Activated CD8-positive, alpha-beta T cell treated with anti-CD3 and anti-CD28 coated beads for 36 hours (primary cell): ENCODE data around the gene POLK. TPM values are rescaled to one million over a fixed set of nuclear protein-coding genes. Genes with fewer than 3 reads are reported as not detected.
A peak's percentile ranks its signal among the peaks of the same experiment; 100 is the strongest.

Experiments
- ATAC-seq: fragments of 200-7000 bp; cut with Tn5 transposase; one replicate; pipeline ENCODE4 v1.10.0; 2021; ENCODE audit warnings: mild to moderate bottlenecking, moderate library complexity
- CTCF ChIA-PET: fragments of 350-600 bp; sonication (Branson Sonifier 250); formaldehyde crosslinking; loops from one replicate; lab custom pipeline; 2021; ENCODE audit warnings: antibody characterized with exemption; lab: Charles Lee
- POLR2A ChIA-PET: fragments of 350-600 bp; sonication (Branson Sonifier 250); formaldehyde crosslinking; loops from one replicate; lab custom pipeline; 2021; ENCODE audit warnings: antibody characterized with exemption; lab: Charles Lee
- DNase-seq: peaks from one replicate; pipeline ENCODE4 v3.0.0-alpha.2; 2020
- H3K27ac Mint-ChIP-seq: one replicate; pipeline ENCODE4 v1.8.0; 2021; ENCODE audit warnings: mild to moderate bottlenecking, mixed read lengths
- H3K27me3 Mint-ChIP-seq: one replicate; pipeline ENCODE4 v1.8.0; 2021; ENCODE audit warnings: mixed read lengths
- H3K36me3 Mint-ChIP-seq: one replicate; pipeline ENCODE4 v1.8.0; 2021; ENCODE audit warnings: low read depth, mixed read lengths
- H3K4me1 Mint-ChIP-seq: one replicate; pipeline ENCODE4 v1.8.0; 2021; ENCODE audit warnings: low read depth, mixed read lengths
- H3K4me3 Mint-ChIP-seq: one replicate; pipeline ENCODE4 v1.8.0; 2021; ENCODE audit warnings: mild to moderate bottlenecking, moderate library complexity, mixed read lengths
- H3K9me3 Mint-ChIP-seq: one replicate; pipeline ENCODE4 v1.8.0; 2021; ENCODE audit warnings: mixed read lengths
- intact Hi-C: fragments of 100-400 bp; cut with micrococcal nuclease; formaldehyde crosslinking; loops from one replicate; pipeline ENCODE4 v1.10.0; 2022
- total RNA-seq, 2 experiments: library from RNA; stranded (reverse); gene quantifications; one replicate each; pipeline ENCODE4 v1.2.3, GENCODE V29; 2021
- TF ChIP-seq, protein P1 (sequence below): fragments of 200-600 bp; IDR thresholded peaks from one replicate; pipeline ENCODE4 v1.8.0; 2022; ENCODE audit warnings: antibody characterized with exemption, mild to moderate bottlenecking

Gene POLK
- total RNA-seq, 2 experiments from 2014 or later, result 29.5 to 30.6 TPM

DNA sequence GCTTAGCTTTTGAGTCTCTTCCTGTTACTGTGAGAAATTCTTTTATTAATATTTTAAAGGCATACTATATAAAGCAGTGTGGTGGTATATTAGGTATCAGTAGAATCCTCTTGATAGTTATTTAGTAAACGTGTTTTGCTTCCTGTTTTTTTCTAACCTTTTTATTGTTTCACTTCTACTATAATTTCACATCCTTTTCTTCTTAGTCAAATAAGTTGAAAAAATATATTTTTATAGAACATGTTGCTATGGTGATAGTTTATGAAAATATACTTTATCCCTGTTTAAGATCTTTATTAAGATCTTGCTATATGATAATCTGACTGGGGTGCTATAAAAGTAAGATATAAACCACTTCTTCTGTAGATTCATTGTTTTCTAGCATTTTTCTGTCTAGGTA lies 2.1 kb downstream of the POLK start:
- Mint-ChIP-seq H3K27me3 (no peaks in the 10 kb centered on the region), H3K4me1 (peaks cover 42% of the 10 kb centered on the region), H3K36me3 (peaks cover 25% of the 10 kb centered on the region), H3K27ac (no peak overlapping the region), H3K4me3 (no peak overlapping the region), H3K9me3 (peaks cover 9% of the 10 kb centered on the region)
- intact Hi-C loops, result loop anchor here (5.0 to 10.0 kb wide), 4 partner anchors 53 to 1031 kb away; partner anchors contain the start of gene HMGCR
- no peak for DNase-seq
- TF ChIP-seq, protein P1, sequence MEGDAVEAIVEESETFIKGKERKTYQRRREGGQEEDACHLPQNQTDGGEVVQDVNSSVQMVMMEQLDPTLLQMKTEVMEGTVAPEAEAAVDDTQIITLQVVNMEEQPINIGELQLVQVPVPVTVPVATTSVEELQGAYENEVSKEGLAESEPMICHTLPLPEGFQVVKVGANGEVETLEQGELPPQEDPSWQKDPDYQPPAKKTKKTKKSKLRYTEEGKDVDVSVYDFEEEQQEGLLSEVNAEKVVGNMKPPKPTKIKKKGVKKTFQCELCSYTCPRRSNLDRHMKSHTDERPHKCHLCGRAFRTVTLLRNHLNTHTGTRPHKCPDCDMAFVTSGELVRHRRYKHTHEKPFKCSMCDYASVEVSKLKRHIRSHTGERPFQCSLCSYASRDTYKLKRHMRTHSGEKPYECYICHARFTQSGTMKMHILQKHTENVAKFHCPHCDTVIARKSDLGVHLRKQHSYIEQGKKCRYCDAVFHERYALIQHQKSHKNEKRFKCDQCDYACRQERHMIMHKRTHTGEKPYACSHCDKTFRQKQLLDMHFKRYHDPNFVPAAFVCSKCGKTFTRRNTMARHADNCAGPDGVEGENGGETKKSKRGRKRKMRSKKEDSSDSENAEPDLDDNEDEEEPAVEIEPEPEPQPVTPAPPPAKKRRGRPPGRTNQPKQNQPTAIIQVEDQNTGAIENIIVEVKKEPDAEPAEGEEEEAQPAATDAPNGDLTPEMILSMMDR, result no peak
- ChIA-PET CTCF (no interaction called here), POLR2A (no interaction called here)
- ATAC-seq, result no peak

DNA sequence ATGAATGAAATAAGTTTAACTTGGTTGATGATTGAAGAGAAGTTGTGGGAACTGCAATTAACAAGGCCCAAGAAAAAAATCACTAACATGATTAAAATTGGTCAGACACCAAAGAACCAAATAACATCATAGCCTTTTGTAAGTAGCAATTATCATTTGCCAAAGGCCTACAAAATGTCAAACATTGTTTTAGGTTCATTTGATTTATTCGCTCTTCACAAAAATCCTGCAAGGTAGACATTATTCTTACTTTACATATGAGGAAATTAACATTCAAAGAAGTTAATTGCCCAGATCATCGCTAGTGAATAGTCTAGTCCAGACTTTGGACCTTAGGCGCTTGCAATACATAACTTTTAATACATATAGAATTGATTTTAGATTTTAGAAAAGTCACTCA lies 2.6 kb downstream of the POLK start:
- no peak for ATAC-seq
- ChIA-PET POLR2A (no interaction called here), CTCF (no interaction called here)
- no peaks in the 10 kb centered on the region for H3K27me3 Mint-ChIP-seq
- DNase-seq, result no peak
- H3K4me1 Mint-ChIP-seq, result peaks cover 44% of the 10 kb centered on the region
- intact Hi-C loops, result loop anchor here (5.0 to 10.0 kb wide), 4 partner anchors 53 to 1030 kb away; partner anchors contain the start of gene HMGCR
- no peak overlapping the region for H3K27ac Mint-ChIP-seq
- peaks cover 29% of the 10 kb centered on the region for H3K36me3 Mint-ChIP-seq
- no peak overlapping the region for H3K4me3 Mint-ChIP-seq
- TF ChIP-seq, protein P1, result no peak
- H3K9me3 Mint-ChIP-seq, result peaks cover 9% of the 10 kb centered on the region

DNA sequence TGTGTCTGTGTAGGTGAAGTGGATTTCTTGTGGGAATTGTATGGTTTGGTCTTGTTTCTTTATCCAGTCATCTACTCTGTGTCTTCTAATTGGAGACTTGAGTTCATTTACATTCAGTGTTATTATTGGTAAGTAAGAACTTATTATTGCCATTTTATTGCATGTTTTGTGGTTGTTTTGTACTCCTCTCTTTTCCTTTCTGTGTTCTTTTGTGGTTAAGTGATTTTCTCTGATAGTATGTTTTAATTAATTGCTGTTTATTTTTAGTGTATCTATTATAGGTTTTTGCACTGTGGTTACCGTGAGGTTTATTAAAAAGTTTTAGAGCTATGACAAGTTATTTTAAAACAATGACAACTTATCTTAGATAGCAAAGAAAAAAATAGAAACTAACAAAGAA lies 8.1 kb downstream of the POLK start:
- TF ChIP-seq, protein P1, result no peak
- H3K4me1 Mint-ChIP-seq, result peaks cover 57% of the 10 kb centered on the region
- no peaks in the 10 kb centered on the region for H3K27me3 Mint-ChIP-seq
- H3K4me3 Mint-ChIP-seq, result no peak overlapping the region
- intact Hi-C loops, result loop anchor here (10.0 kb wide), 1 partner anchor 1025 kb away; no protein-coding TSS in a partner anchor
- H3K9me3 Mint-ChIP-seq, result peaks cover 24% of the 10 kb centered on the region
- ChIA-PET CTCF (interaction anchor here (1.0 kb wide), 1 partner anchor 8 kb away, joined by 5 read pairs; the partner anchor contains the start of genes CERT1 and POLK), POLR2A (interaction anchor here (1.1 kb wide), 1 partner anchor 8 kb away, joined by 3 read pairs; the partner anchor contains the start of genes CERT1 and POLK)
- ATAC-seq (no peak), DNase-seq (no peak)
- no peak overlapping the region for H3K27ac Mint-ChIP-seq
- H3K36me3 Mint-ChIP-seq, result peaks cover 60% of the 10 kb centered on the region

DNA sequence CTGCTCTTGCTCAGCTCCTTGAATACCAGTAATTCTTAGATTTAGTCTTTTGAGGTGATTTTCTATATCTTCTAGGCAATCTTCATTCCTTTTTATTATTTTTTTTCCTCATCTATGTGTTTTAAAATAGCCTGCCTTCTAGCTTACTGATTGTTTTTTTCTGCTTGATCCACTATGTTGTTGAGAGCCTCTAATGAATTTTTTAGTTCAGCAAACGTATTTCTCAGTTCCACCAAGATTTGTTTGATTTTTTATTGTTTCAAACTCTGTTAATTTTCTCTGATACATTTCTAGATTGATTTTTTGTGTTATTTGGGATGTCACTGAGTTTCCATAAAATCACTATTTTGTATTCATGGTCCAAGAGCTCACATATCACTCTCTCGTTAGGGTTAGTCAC lies 9.5 kb downstream of the POLK start:
- Mint-ChIP-seq H3K27me3 (no peaks in the 10 kb centered on the region), H3K9me3 (peaks cover 24% of the 10 kb centered on the region), H3K36me3 (peaks cover 59% of the 10 kb centered on the region), H3K4me3 (no peak overlapping the region), H3K27ac (peak overlapping the region; percentile 40), H3K4me1 (peaks cover 67% of the 10 kb centered on the region)
- TF ChIP-seq, protein P1, result no peak
- ATAC-seq (no peak), DNase-seq (no peak)
- POLR2A ChIA-PET, result interaction anchor here (0.5 kb wide), 1 partner anchor 865 kb away, joined by 3 read pairs; no protein-coding TSS in a partner anchor
- CTCF ChIA-PET, result no interaction called here
- intact Hi-C loops, result no loop called here

DNA sequence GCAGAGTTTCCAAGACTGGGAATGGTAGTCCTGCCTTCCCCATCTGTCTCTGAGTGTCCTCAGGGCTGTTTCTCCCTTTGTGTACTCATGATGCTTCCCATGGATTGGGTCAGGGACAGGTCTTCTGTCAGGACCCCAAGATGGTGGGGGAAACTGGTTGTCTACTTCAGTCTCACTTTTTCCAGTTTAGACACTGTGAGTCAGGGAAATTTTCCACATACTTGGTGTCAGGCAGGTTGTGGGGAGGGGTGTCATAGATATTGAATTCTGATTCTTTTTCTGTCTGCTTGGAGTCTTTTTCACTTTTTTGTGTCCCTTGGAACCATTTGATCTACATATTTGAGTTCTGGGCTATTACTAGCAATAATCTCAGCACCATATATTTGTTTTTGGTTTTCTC lies 10.3 kb downstream of the POLK start:
- peak; percentile 13 for DNase-seq

More for the DNA sequence above, 10.3 kb downstream of the POLK start:
- intact Hi-C loops, result no loop called here
- ATAC-seq, result peak; percentile 6
- POLR2A ChIA-PET, result no interaction called here
- Mint-ChIP-seq H3K4me1 (peaks cover 66% of the 10 kb centered on the region), H3K27me3 (no peaks in the 10 kb centered on the region), H3K9me3 (peaks cover 24% of the 10 kb centered on the region), H3K36me3 (peaks cover 57% of the 10 kb centered on the region), H3K27ac (peak overlapping the region; percentile 40), H3K4me3 (no peak overlapping the region)
- TF ChIP-seq, protein P1, result no peak
- CTCF ChIA-PET, result interaction anchor here (0.7 kb wide), 1 partner anchor 30 kb away, joined by 3 read pairs; no protein-coding TSS in a partner anchor
